GM12878 (cell line): Measurements from ENCODE around the gene NEK3.

Source experiments
- CBX3 ChIP-seq: fragments of 200-600 bp; sonication (generic); IDR thresholded peaks from 2 replicates; pipeline ENCODE4 v1.6.1; 2016; ENCODE audit warnings: low read depth, borderline replicate concordance
- CBX5 ChIP-seq: sonication (generic); IDR thresholded peaks from 2 replicates; pipeline ENCODE4 v1.6.1; 2016; ENCODE audit warnings: low read depth, moderate library complexity, mild to moderate bottlenecking, inconsistent platforms
- CTCF ChIP-seq, 3 experiments: IDR thresholded peaks in 2 of 3; conservative IDR thresholded peaks in 1 of 3; 2 replicates each; pipeline ENCODE4 v1.5.1; 2011; ENCODE audit warnings: low read depth in 3 of 3, low read length in 3 of 3, mild to moderate bottlenecking in 3 of 3, control low read depth in 2 of 3, moderate library complexity in 2 of 3, inconsistent platforms in 1 of 3, mixed read lengths in 1 of 3; ENCODE audit not compliant: control insufficient read depth in 2 of 3, insufficient read depth in 1 of 3; ENCODE audit errors: extremely low read depth in 1 of 3
- HDGF ChIP-seq: fragments of 450-650 bp; IDR thresholded peaks from 2 replicates; pipeline ENCODE4 v1.6.1; 2016; ENCODE audit warnings: antibody characterized with exemption
- IRF3 ChIP-seq: fragments of 450-650 bp; IDR thresholded peaks from 2 replicates; pipeline ENCODE4 v1.6.1; 2014; ENCODE audit warnings: mild to moderate bottlenecking
- NKRF ChIP-seq: fragments of 450-650 bp; conservative IDR thresholded peaks from 2 replicates; pipeline ENCODE4 v1.6.1; 2017; ENCODE audit warnings: mild to moderate bottlenecking, moderate library complexity
- RCOR1 ChIP-seq: conservative IDR thresholded peaks from 2 replicates; pipeline ENCODE4 v1.6.1; 2012; ENCODE audit warnings: low read depth, low read length, improper control_type of control experiment
- REST ChIP-seq: IDR thresholded peaks from 2 replicates; pipeline ENCODE4 v1.6.1; 2012; ENCODE audit warnings: mild to moderate bottlenecking, low read depth, low read length
- SP1 ChIP-seq: IDR thresholded peaks from one replicate; pipeline ENCODE4 v1.6.1; 2011; ENCODE audit warnings: low read depth, low read length
- TCF12 ChIP-seq: IDR thresholded peaks from 2 replicates; pipeline ENCODE4 v1.6.1; 2011; ENCODE audit warnings: low read depth, mild to moderate bottlenecking, low read length
- YY1 ChIP-seq: IDR thresholded peaks from 2 replicates; pipeline ENCODE4 v1.6.1; 2011; ENCODE audit warnings: low read depth, mild to moderate bottlenecking, low read length

GRCh38 chr13:52187029-52187423 is 27.6 kb upstream of the NEK3 start:
- TF ChIP-seq SP1, result no peak
- no peak for TF ChIP-seq IRF3
- no peak for TF ChIP-seq CTCF (IDR thresholded peaks at IDR 0.05 in 2 of 3, conservative IDR thresholded peaks at IDR 0.05 in 1 of 3; ENCODE audit: control insufficient read depth in 2 of 3, extremely low read depth in 1 of 3, insufficient read depth in 1 of 3, low read depth in 3 of 3, low read length in 3 of 3)
- TF ChIP-seq RCOR1, result no peak
- TF ChIP-seq YY1, result no peak
- TF ChIP-seq NKRF, result no peak
- no peak for TF ChIP-seq TCF12
- no peak for TF ChIP-seq CBX3
- no peak for TF ChIP-seq CBX5
- no peak for TF ChIP-seq REST
- TF ChIP-seq HDGF, result no peak
